Ishikawa (cell line): ENCODE data around the gene RAPGEF2.

Experiments used
- FOXM1 ChIP-seq: IDR thresholded peaks from 2 replicates; pipeline ENCODE4 v1.6.1; 2012; ENCODE audit warnings: low read depth, borderline replicate concordance
- MAX ChIP-seq: IDR thresholded peaks from 2 replicates; pipeline ENCODE4 v1.6.1; 2012
- TAF1 ChIP-seq: IDR thresholded peaks from 2 replicates; pipeline ENCODE4 v1.6.1; 2012; ENCODE audit warnings: low read depth, mild to moderate bottlenecking
- TCF12 ChIP-seq: IDR thresholded peaks from 2 replicates; pipeline ENCODE4 v1.6.1; 2012; ENCODE audit warnings: low read depth

- TF ChIP-seq FOXM1 (no peak), MAX (no peak), TCF12 (no peak), TAF1 (no peak)
Measured at GRCh38 chr4:159193046-159193620, 90.3 kb downstream of the RAPGEF2 start.
